ENCODE measurements around the gene IQSEC1. TPM values are rescaled to one million over a fixed set of nuclear protein-coding genes. Genes with fewer than 3 reads are reported as not detected.

IQSEC1 gene
- total and polyA plus RNA-seq, 9 of the 15 experiments (the other 6 are each of a cell fraction or from before 2014, with no cell fraction given), result 0.56 to 39.0 (median 6.8) TPM

- no peak for TF ChIP-seq RERE (CRISPR knock-in tag; IDR thresholded peaks at IDR 0.05; ENCODE audit: borderline replicate concordance)
- no peak for TF ChIP-seq POLR2B (IDR thresholded peaks at IDR 0.05; ENCODE audit: low read depth, partially characterized antibody)
- no peak for TF ChIP-seq DACH1 (IDR thresholded peaks at IDR 0.05; ENCODE audit: partially characterized antibody)
- no peak for TF ChIP-seq SAP30 (IDR thresholded peaks at IDR 0.05; ENCODE audit: borderline replicate concordance, insufficient read depth, low read depth, low read length, poor library complexity, severe bottlenecking)
- no peak for TF ChIP-seq SNRNP70 (optimal IDR thresholded peaks at IDR 0.05; ENCODE audit: low read depth, low read length)
- TF ChIP-seq RBM17 (IDR thresholded peaks at IDR 0.05; ENCODE audit: borderline replicate concordance, low read depth, low read length), result no peak
- no peak for TF ChIP-seq RBM22 (IDR thresholded peaks at IDR 0.05; ENCODE audit: low read depth, low read length, poor library complexity, severe bottlenecking)
- TF ChIP-seq HLTF (IDR thresholded peaks at IDR 0.05), result no peak
- no peak for TF ChIP-seq ZNF134 (CRISPR knock-in tag; conservative IDR thresholded peaks at IDR 0.05)
- TF ChIP-seq PHF21A (IDR thresholded peaks at IDR 0.05; ENCODE audit: borderline replicate concordance, low read depth), result no peak
- TF ChIP-seq RAD51 (IDR thresholded peaks at IDR 0.05; ENCODE audit: borderline replicate concordance, low read depth), result no peak
- TF ChIP-seq STAG1 (CRISPR knock-in tag; IDR thresholded peaks at IDR 0.05; ENCODE audit: borderline replicate concordance), result no peak
- no peak for TF ChIP-seq ZFP36 (IDR thresholded peaks at IDR 0.05; ENCODE audit: low read depth, low read length, partially characterized antibody)
- no peak for TF ChIP-seq SOX6 (IDR thresholded peaks at IDR 0.05)
- no peak for TF ChIP-seq MTA1 (IDR thresholded peaks at IDR 0.05; ENCODE audit: borderline replicate concordance)
- no peak for TF ChIP-seq ZFP91 (CRISPR knock-in tag; IDR thresholded peaks at IDR 0.05)
- TF ChIP-seq SRSF3 (IDR thresholded peaks at IDR 0.05; ENCODE audit: insufficient read depth, low read length), result no peak
- no peak for TF ChIP-seq PTTG1 (tag; IDR thresholded peaks at IDR 0.05; ENCODE audit: low read depth)
- no peak for TF ChIP-seq TAF7 (tag; IDR thresholded peaks at IDR 0.05)
- no peak for TF ChIP-seq TAF15 (IDR thresholded peaks at IDR 0.05; ENCODE audit: low read depth, low read length)
- no peak for TF ChIP-seq PML (IDR thresholded peaks at IDR 0.05; ENCODE audit: low read length)
- no peak for TF ChIP-seq TARDBP (IDR thresholded peaks at IDR 0.05)
- no peak for TF ChIP-seq FOXP1 (CRISPR knock-in tag; IDR thresholded peaks at IDR 0.05)
- no peak for TF ChIP-seq YY1 (IDR thresholded peaks at IDR 0.05; ENCODE audit: borderline replicate concordance in 1 of 3, control insufficient read depth in 1 of 3, extremely low read depth in 1 of 3, insufficient read depth in 3 of 3, insufficient read length in 1 of 3, insufficient replicate concordance in 2 of 3, low read depth in 1 of 3, low read length in 2 of 3)
Observed at GRCh38 chr3:13013151-13013561, 60.1 kb downstream of the IQSEC1 start (continued).
